C4-2B (cell line): ENCODE data around the gene IFNA1.

Experiments used
- H3K27ac ChIP-seq: fragments of 450-650 bp; 2 replicates; pipeline ENCODE4 v1.5.1; 2017
- ZFX ChIP-seq: fragments of 450-650 bp; IDR thresholded peaks from 2 replicates; pipeline ENCODE4 v1.6.1; 2017
- TF ChIP-seq, protein P1 (sequence below): fragments of 450-650 bp; conservative IDR thresholded peaks from 2 replicates; pipeline ENCODE4 v1.5.1; 2017; ENCODE audit warnings: mild to moderate bottlenecking

The IFNA1 gene

DNA sequence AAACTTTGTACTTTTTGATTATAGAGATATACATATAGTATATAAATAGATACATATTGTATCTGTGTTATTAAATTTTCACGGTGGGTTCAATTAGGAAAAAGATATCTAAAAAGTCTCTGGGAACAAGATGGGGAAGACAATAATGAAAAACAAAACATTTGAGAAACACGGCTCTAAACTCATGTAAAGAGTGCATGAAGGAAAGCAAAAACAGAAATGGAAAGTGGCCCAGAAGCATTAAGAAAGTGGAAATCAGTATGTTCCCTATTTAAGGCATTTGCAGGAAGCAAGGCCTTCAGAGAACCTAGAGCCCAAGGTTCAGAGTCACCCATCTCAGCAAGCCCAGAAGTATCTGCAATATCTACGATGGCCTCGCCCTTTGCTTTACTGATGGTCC is at the start of gene IFNA1:
Gene IFNA1, plus strand, starts transcription at position 301 of the 400 bp plus-strand sequence. Its CDS starts 69 bp downstream, at position 370.
- TF ChIP-seq, protein P1, sequence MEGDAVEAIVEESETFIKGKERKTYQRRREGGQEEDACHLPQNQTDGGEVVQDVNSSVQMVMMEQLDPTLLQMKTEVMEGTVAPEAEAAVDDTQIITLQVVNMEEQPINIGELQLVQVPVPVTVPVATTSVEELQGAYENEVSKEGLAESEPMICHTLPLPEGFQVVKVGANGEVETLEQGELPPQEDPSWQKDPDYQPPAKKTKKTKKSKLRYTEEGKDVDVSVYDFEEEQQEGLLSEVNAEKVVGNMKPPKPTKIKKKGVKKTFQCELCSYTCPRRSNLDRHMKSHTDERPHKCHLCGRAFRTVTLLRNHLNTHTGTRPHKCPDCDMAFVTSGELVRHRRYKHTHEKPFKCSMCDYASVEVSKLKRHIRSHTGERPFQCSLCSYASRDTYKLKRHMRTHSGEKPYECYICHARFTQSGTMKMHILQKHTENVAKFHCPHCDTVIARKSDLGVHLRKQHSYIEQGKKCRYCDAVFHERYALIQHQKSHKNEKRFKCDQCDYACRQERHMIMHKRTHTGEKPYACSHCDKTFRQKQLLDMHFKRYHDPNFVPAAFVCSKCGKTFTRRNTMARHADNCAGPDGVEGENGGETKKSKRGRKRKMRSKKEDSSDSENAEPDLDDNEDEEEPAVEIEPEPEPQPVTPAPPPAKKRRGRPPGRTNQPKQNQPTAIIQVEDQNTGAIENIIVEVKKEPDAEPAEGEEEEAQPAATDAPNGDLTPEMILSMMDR: no peak
- TF ChIP-seq ZFX: no peak

GRCh38 chr9:21392270-21392669 is 48.0 kb upstream of the IFNA1 start:
- no peak overlapping the region for H3K27ac ChIP-seq
- TF ChIP-seq, protein P1: peak; percentile 71
- no peak for TF ChIP-seq ZFX

More for the DNA sequence above, at the start of gene IFNA1:
- H3K27ac ChIP-seq: no peak within 1 kb of the TSS

DNA sequence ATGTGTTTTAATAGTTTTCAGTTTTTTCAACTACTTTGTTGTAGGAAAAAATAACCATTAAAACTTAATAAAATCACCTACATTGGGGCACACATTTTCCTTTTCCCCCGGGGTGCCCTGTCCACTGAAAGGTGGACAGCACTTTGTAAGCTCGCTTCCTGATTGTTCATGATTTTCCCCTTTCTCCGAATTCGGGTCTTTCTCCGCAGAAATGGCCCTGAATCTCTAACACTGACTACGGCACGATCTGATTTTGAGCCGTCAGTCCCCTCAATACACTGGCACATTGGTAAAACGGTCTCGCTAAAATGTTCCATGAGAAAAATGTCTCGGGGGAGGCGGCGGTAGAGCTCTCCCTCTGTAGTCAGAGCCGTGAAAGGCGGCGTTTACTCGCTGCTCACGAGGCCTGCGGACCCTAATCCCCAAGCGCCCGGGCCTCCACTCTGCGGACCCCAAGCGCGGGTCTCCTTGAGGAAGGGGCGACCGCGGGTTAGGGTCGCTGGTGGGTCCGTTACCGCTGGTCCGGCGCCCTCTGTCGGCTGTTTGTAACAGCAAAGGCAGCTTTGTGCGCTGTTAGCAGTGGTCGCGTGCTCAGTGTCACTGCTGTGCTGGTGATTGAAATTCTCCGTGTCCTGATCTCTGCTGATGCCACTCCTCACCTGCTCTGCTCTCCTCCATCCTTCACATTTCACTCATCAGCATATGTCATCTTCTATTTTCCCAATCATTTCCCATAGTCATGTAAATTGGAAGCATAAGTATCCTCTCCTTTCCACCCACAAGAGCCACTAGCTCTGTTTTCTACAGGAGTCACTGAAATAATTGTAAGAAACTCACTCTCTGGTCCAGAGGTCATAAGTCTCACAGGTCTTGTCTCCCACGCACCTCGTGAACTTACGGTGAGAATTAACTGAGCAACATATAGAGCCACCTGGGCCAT is 44.2 kb upstream of the IFNA1 start:
- TF ChIP-seq ZFX: no peak
- TF ChIP-seq, protein P1: peak; percentile 91
- H3K27ac ChIP-seq: no peak overlapping the region

GRCh38 chr9:21398955-21399489 is 41.2 kb upstream of the IFNA1 start:
- H3K27ac ChIP-seq: no peak overlapping the region
- TF ChIP-seq, protein P1: no peak
- no peak for TF ChIP-seq ZFX

DNA sequence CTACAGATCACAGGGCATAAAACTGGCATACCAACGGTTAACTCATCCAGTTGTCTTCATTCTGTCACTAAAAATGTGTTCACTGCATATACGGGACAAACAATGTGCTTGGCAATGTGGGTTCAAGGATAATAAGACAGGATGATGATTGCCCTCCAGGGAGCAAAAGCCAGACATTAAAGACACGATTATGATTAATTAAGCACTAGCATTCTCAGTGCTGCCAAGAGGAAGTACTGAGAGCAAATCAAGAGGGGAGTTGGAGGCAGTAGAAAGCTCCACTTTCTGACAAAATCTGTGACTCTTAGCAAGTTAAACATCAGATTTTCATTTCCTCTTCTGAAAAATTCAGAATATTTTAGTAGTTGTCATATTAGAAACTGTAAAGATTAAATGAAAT is 40.3 kb upstream of the IFNA1 start:
- H3K27ac ChIP-seq: no peak overlapping the region
- TF ChIP-seq, protein P1: no peak
- no peak for TF ChIP-seq ZFX

DNA sequence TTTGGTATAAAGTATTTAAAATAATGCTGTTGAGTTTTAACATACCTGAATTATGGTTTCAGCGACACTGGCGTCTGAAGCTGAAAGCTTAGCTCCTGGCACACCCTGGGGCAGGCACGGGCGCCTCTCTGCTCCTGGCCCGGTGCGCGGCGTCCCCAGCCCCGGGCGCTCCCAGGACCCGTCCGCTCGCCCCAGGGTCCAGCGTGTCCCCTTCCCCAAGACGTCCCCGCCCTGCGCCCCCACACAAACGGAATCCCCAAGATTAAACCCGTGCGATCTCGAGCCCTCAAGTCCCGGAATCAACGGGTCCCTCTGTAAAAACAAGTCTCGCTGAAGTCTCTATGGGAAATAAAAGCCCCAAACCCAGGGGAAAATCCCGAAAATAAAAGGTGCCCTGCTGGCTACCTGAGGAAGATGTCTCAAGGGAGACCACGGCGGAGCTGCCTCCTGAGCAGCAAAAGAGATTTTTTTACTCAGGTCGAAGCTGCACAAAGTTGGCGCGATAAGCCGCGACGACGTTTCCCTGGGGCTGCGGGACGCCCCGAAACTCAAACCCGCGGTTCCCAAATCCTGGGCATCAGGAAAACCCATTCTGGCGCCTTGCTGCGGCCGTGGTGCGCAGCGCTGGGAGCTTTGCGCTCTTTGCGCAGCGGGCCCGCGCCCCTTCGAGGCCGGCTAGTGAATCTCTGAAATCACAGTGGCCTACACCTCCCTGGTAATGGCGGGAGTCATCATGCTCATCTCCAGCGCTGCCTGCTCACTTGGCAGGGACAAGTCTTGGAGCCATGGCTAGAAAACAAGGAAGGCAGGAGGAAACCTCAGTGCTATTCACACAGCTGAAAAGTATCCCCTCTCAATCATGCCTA is 37.6 kb upstream of the IFNA1 start:
- no peak for TF ChIP-seq ZFX
- TF ChIP-seq, protein P1: no peak
- H3K27ac ChIP-seq: no peak overlapping the region
